Measurements from ENCODE around the gene HELT. TPM values are rescaled to one million over a fixed set of nuclear protein-coding genes. Genes with fewer than 3 reads are reported as not detected.

HELT gene
- total and polyA plus RNA-seq, 2 experiments from 2014 or later, result not detected

DNA sequence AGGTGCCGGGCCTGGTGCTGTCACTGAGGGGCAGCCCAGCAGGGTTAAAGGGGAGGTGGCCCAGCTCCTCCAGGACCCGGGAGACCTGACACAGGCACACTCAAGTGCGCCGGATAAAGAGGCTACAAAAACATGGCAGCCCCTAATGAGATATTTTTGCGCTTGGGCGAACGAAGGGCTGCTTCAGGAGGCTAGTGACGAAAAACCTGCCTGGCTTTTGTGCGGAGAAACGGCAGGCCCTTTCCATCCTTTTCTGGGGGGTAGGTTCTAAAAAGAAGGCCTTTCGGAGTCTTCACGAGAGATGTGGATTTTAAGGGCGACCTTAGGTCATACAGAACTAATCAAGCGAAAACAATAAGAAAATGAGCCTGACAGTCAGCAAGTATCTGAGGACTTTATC is 35.5 kb downstream of the HELT start:
- Histone ChIP-seq H3K9ac (no peak overlapping the region), H3K27ac (no peak overlapping the region), H3K4me1 (ENCODE audit: insufficient read depth) (no peaks in the 10 kb centered on the region), H3K27me3 (replicated peaks; ENCODE audit: insufficient read depth) (peaks cover 11% of the 10 kb centered on the region), H3K4me2 (ENCODE audit: unreplicated experiment) (no peak overlapping the region), H3K79me2 (ENCODE audit: insufficient read depth) (no peaks in the 10 kb centered on the region), H3K9me3 (ENCODE audit: low read depth) (no peaks in the 10 kb centered on the region), H4K20me1 (ENCODE audit: insufficient read depth) (no peaks in the 10 kb centered on the region), H3F3A (ENCODE audit: insufficient read depth) (no peaks in the 10 kb centered on the region), H2AFZ (no peak overlapping the region), H3K4me3 (no peak overlapping the region), H3K9me2 (ENCODE audit: insufficient read depth) (no peaks in the 10 kb centered on the region), H3K36me3 (ENCODE audit: low read depth) (no peaks in the 10 kb centered on the region)
- DNase-seq, result no peak
- WGBS, 2 experiments (ENCODE audit: low coverage in 1 of 2, low lambda C conversion rate in 2 of 2, missing lambda C conversion rate in 2 of 2), result 68 to 75% methylated on average over 14 of the region's 14 CpGs
- no peak for TF ChIP-seq EZH2phosphoT487 (IDR thresholded peaks at IDR 0.05; ENCODE audit: insufficient read depth, low read depth)
- no peak for TF ChIP-seq EZH2 (IDR thresholded peaks at IDR 0.05; ENCODE audit: insufficient read depth, poor library complexity, severe bottlenecking)
- in situ Hi-C loops (cut with MboI), result no loop called here

DNA sequence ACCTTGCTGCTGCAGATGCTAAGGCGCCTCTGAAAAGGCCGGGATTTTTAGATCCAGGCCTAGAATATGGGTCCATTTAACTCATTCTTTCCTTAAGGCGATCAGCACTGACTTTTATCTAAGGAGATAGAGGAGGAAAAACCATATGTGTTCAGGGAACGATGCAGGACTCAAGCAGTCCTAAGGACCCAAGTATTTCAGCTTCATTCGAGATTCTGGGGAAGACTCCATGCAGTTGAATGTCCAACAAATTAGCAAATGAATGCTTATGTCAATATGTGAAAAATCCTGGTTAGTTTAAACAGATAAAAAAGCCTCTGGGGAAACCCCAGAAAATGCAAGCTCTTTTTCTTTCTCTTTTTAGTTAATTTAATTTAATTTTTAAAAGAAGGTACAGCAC is 36.0 kb downstream of the HELT start:
- no peak overlapping the region for H3K9ac ChIP-seq
- no peaks in the 10 kb centered on the region for H3F3A ChIP-seq (ENCODE audit: insufficient read depth)
- no peak overlapping the region for H3K27ac ChIP-seq
- TF ChIP-seq EZH2phosphoT487 (IDR thresholded peaks at IDR 0.05; ENCODE audit: insufficient read depth, low read depth) (no peak), EZH2 (IDR thresholded peaks at IDR 0.05; ENCODE audit: insufficient read depth, poor library complexity, severe bottlenecking) (no peak)
- no peaks in the 10 kb centered on the region for H3K79me2 ChIP-seq (ENCODE audit: insufficient read depth)
- no peaks in the 10 kb centered on the region for H3K9me3 ChIP-seq (ENCODE audit: low read depth)
- no peaks in the 10 kb centered on the region for H3K9me2 ChIP-seq (ENCODE audit: insufficient read depth)
- 61 to 64% methylated on average over 5 of the region's 5 CpGs for WGBS, 2 experiments (ENCODE audit: low coverage in 1 of 2, low lambda C conversion rate in 2 of 2, missing lambda C conversion rate in 2 of 2)
- H3K36me3 ChIP-seq (ENCODE audit: low read depth), result no peaks in the 10 kb centered on the region
- H4K20me1 ChIP-seq (ENCODE audit: insufficient read depth), result no peaks in the 10 kb centered on the region
- no peak overlapping the region for H2AFZ ChIP-seq
- in situ Hi-C loops (cut with MboI), result no loop called here
- H3K27me3 ChIP-seq (replicated peaks; ENCODE audit: insufficient read depth), result peaks cover 14% of the 10 kb centered on the region
- H3K4me1 ChIP-seq (ENCODE audit: insufficient read depth), result no peaks in the 10 kb centered on the region
- no peak overlapping the region for H3K4me2 ChIP-seq (ENCODE audit: unreplicated experiment)
- H3K4me3 ChIP-seq, result no peak overlapping the region
- no peak for DNase-seq

DNA sequence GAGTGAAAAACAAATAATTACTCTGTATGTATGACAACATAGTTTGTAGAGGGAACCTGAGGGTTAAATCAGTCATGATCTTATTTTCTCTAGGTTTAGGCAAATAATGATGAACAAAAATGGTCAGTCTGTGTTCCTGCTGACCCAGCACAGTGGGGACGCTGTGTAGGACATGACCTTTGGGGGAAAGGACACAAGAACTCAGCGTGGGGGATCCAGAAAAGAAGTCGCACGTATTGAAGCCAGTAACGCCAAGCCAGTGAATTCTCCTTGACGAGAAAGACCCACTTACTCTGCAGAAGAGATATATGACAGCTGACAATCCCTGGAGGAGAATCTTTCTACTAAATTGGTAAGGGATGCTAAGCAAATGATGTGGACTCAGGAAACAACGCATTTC is 36.6 kb downstream of the HELT start:
- Histone ChIP-seq H3K4me2 (ENCODE audit: unreplicated experiment) (no peak overlapping the region), H3K79me2 (ENCODE audit: insufficient read depth) (no peaks in the 10 kb centered on the region), H3K36me3 (ENCODE audit: low read depth) (no peaks in the 10 kb centered on the region), H3K27ac (no peak overlapping the region), H3K4me3 (no peak overlapping the region), H2AFZ (no peak overlapping the region), H3K4me1 (ENCODE audit: insufficient read depth) (no peaks in the 10 kb centered on the region), H3F3A (ENCODE audit: insufficient read depth) (no peaks in the 10 kb centered on the region), H3K9me3 (ENCODE audit: low read depth) (no peaks in the 10 kb centered on the region), H4K20me1 (ENCODE audit: insufficient read depth) (no peaks in the 10 kb centered on the region), H3K9me2 (ENCODE audit: insufficient read depth) (no peaks in the 10 kb centered on the region), H3K9ac (no peak overlapping the region), H3K27me3 (replicated peaks; ENCODE audit: insufficient read depth) (peaks cover 14% of the 10 kb centered on the region)
- TF ChIP-seq EZH2 (IDR thresholded peaks at IDR 0.05; ENCODE audit: insufficient read depth, poor library complexity, severe bottlenecking), result no peak
- no peak for TF ChIP-seq EZH2phosphoT487 (IDR thresholded peaks at IDR 0.05; ENCODE audit: insufficient read depth, low read depth)
- no peak for DNase-seq
- 40% methylated on average over 7 of the region's 7 CpGs for WGBS, 2 experiments (ENCODE audit: low coverage in 1 of 2, low lambda C conversion rate in 2 of 2, missing lambda C conversion rate in 2 of 2)
- in situ Hi-C loops (cut with MboI), result no loop called here

DNA sequence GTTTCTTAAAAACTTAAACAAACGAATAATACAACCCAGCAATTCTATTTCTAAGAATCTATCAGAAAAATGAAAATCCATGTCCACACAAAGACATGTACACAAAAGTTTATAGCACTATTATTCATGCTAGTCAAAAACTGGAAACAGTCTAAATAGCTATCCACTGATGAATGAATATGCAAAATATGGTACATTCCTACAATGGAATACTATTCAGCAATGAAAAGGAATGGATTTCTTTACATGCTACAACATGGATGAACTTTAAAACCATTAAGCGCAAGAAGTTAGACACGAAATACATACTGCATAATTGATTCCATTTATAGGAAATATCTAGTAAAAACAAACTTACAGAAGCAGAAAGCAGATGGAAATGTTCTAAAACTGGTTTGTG is 43.3 kb downstream of the HELT start:
- in situ Hi-C loops (cut with MboI), result no loop called here
- H3K9me3 ChIP-seq (ENCODE audit: low read depth), result no peaks in the 10 kb centered on the region
- H3K4me3 ChIP-seq, result no peak overlapping the region
- H3K27ac ChIP-seq, result no peak overlapping the region
- peaks cover 17% of the 10 kb centered on the region for H3K27me3 ChIP-seq (replicated peaks; ENCODE audit: insufficient read depth)
- TF ChIP-seq EZH2phosphoT487 (IDR thresholded peaks at IDR 0.05; ENCODE audit: insufficient read depth, low read depth), result no peak
- TF ChIP-seq EZH2 (IDR thresholded peaks at IDR 0.05; ENCODE audit: insufficient read depth, poor library complexity, severe bottlenecking), result no peak
- no peak overlapping the region for H2AFZ ChIP-seq
- no peaks in the 10 kb centered on the region for H3K4me1 ChIP-seq (ENCODE audit: insufficient read depth)
- H4K20me1 ChIP-seq (ENCODE audit: insufficient read depth), result no peaks in the 10 kb centered on the region
- H3K4me2 ChIP-seq (ENCODE audit: unreplicated experiment), result no peak overlapping the region
- no peaks in the 10 kb centered on the region for H3K9me2 ChIP-seq (ENCODE audit: insufficient read depth)
- DNase-seq, result no peak
- no peaks in the 10 kb centered on the region for H3K79me2 ChIP-seq (ENCODE audit: insufficient read depth)
- no peaks in the 10 kb centered on the region for H3F3A ChIP-seq (ENCODE audit: insufficient read depth)
- H3K9ac ChIP-seq, result no peak overlapping the region
- WGBS, 2 experiments (ENCODE audit: low coverage in 1 of 2, low lambda C conversion rate in 2 of 2, missing lambda C conversion rate in 2 of 2), result 36 to 46% methylated on average over 3 of the region's 3 CpGs
- no peaks in the 10 kb centered on the region for H3K36me3 ChIP-seq (ENCODE audit: low read depth)

DNA sequence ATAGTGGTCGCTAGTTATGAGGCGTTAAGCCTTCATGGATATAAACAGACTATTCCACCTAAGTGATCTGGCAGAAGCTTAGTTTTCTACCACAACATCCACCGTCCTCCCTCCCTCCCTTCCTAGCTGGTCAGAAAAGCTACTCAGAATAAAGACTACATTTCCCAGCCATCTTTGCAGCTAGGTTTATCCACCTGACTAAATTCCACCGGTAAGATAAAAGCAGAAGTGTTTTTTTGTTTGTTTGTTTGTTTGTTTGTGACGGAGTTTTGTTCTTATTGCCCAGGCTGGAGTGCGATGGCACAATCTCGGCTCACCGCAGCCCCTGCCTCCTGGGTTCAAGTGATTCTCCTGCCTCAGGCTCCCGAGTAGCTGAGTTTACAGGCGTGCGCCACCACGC is 44.3 kb downstream of the HELT start:
- TF ChIP-seq EZH2phosphoT487 (IDR thresholded peaks at IDR 0.05; ENCODE audit: insufficient read depth, low read depth) (no peak), EZH2 (IDR thresholded peaks at IDR 0.05; ENCODE audit: insufficient read depth, poor library complexity, severe bottlenecking) (no peak)

More for the DNA sequence above, 44.3 kb downstream of the HELT start:
- Histone ChIP-seq H3K9me3 (ENCODE audit: low read depth) (no peaks in the 10 kb centered on the region), H3K4me1 (ENCODE audit: insufficient read depth) (no peaks in the 10 kb centered on the region), H4K20me1 (ENCODE audit: insufficient read depth) (no peaks in the 10 kb centered on the region), H3F3A (ENCODE audit: insufficient read depth) (no peaks in the 10 kb centered on the region), H3K4me2 (ENCODE audit: unreplicated experiment) (no peak overlapping the region), H3K4me3 (no peak overlapping the region), H3K9ac (no peak overlapping the region), H3K36me3 (ENCODE audit: low read depth) (no peaks in the 10 kb centered on the region), H2AFZ (no peak overlapping the region), H3K79me2 (ENCODE audit: insufficient read depth) (no peaks in the 10 kb centered on the region), H3K27ac (no peak overlapping the region), H3K27me3 (replicated peaks; ENCODE audit: insufficient read depth) (peaks cover 17% of the 10 kb centered on the region), H3K9me2 (ENCODE audit: insufficient read depth) (no peaks in the 10 kb centered on the region)
- WGBS, 2 experiments (ENCODE audit: low coverage in 1 of 2, low lambda C conversion rate in 2 of 2, missing lambda C conversion rate in 2 of 2), result 71 to 74% methylated on average over 12 of the region's 12 CpGs
- in situ Hi-C loops (cut with MboI), result no loop called here
- no peak for DNase-seq
